Glutamatergic neuron (in vitro differentiated cells): ENCODE data around the gene QKI. TPM values are rescaled to one million over a fixed set of nuclear protein-coding genes. Genes with fewer than 3 reads are reported as not detected.
"Not testable (repeated sequence)": the region's sequence is repeated elsewhere in the genome, so short reads cannot be mapped to it uniquely, and the experiment has no call there.

ENCODE experiments used
- DNase-seq: peaks from one replicate; pipeline ENCODE4 v3.0.0; 2022
- H3K27ac Mint-ChIP-seq: one replicate; pipeline ENCODE4 v1.8.0; 2020; ENCODE audit warnings: mild to moderate bottlenecking, mixed read lengths, inconsistent platforms; ENCODE audit not compliant: unreplicated experiment
- H3K27me3 Mint-ChIP-seq: one replicate; pipeline ENCODE4 v1.8.0; 2020; ENCODE audit warnings: mild to moderate bottlenecking, moderate library complexity, mixed read lengths, inconsistent platforms; ENCODE audit not compliant: unreplicated experiment
- H3K36me3 Mint-ChIP-seq: one replicate; pipeline ENCODE4 v1.8.0; 2020; ENCODE audit warnings: mild to moderate bottlenecking, mixed read lengths, inconsistent platforms; ENCODE audit not compliant: unreplicated experiment
- H3K4me1 Mint-ChIP-seq: one replicate; pipeline ENCODE4 v1.8.0; 2020; ENCODE audit warnings: mild to moderate bottlenecking, low read depth, mixed read lengths, inconsistent platforms; ENCODE audit not compliant: unreplicated experiment
- H3K4me3 Mint-ChIP-seq: one replicate; pipeline ENCODE4 v1.8.0; 2020; ENCODE audit warnings: mild to moderate bottlenecking, mixed read lengths, inconsistent platforms; ENCODE audit not compliant: unreplicated experiment
- H3K9me3 Mint-ChIP-seq: one replicate; pipeline ENCODE4 v1.8.0; 2020; ENCODE audit warnings: mild to moderate bottlenecking, moderate library complexity, mixed read lengths, inconsistent platforms; ENCODE audit not compliant: unreplicated experiment
- CTCF ChIP-seq: fragments of 200-600 bp; sonication (generic); IDR thresholded peaks from one replicate; pipeline ENCODE4 v1.5.0; 2021; ENCODE audit not compliant: partially characterized antibody, unreplicated experiment
- total RNA-seq: library from RNA; stranded (reverse); fragmentation: NEBNext Ultra II Directional; extraction: Animal tissue kit (Norgen Biotek cat#: 25700); gene quantifications from one replicate; pipeline ENCODE4 v1.2.1, GENCODE V29; 2021; ENCODE audit not compliant: unreplicated experiment

Gene QKI
- total RNA-seq, 1 donor from 2014 or later, result 50.5 TPM

GRCh38 chr6:163383912-163384311, 30.6 kb upstream of the QKI start:
- no peak for DNase-seq
- peaks cover 1% of the 10 kb centered on the region for H3K9me3 Mint-ChIP-seq
- no peak overlapping the region for H3K27ac Mint-ChIP-seq
- no peak overlapping the region for H3K4me3 Mint-ChIP-seq
- H3K36me3 Mint-ChIP-seq, result no peaks in the 10 kb centered on the region
- H3K27me3 Mint-ChIP-seq, result peaks cover 2% of the 10 kb centered on the region
- TF ChIP-seq CTCF, result no peak
- no peaks in the 10 kb centered on the region for H3K4me1 Mint-ChIP-seq

- no peaks in the 10 kb centered on the region for H3K4me1 Mint-ChIP-seq
- no peak overlapping the region for H3K27ac Mint-ChIP-seq
- no peak for DNase-seq
- H3K4me3 Mint-ChIP-seq, result no peak overlapping the region
- no peak for TF ChIP-seq CTCF
- no peaks in the 10 kb centered on the region for H3K36me3 Mint-ChIP-seq
- peaks cover 1% of the 10 kb centered on the region for H3K9me3 Mint-ChIP-seq
- peaks cover 2% of the 10 kb centered on the region for H3K27me3 Mint-ChIP-seq
Measured at GRCh38 chr6:163384510-163384909, 30.0 kb upstream of the QKI start.

- not testable (repeated sequence) for H3K4me3 Mint-ChIP-seq, H3K36me3 Mint-ChIP-seq, H3K4me1 Mint-ChIP-seq, DNase-seq, H3K27me3 Mint-ChIP-seq, H3K9me3 Mint-ChIP-seq, H3K27ac Mint-ChIP-seq
Measured at GRCh38 chr6:163385503-163385902, 29.0 kb upstream of the QKI start.

GRCh38 chr6:163386329-163386908, 28.1 kb upstream of the QKI start:
- DNase-seq, result no peak
- TF ChIP-seq CTCF, result no peak
- H3K4me3 Mint-ChIP-seq, result no peak overlapping the region
- H3K9me3 Mint-ChIP-seq, result no peaks in the 10 kb centered on the region
- H3K36me3 Mint-ChIP-seq, result no peaks in the 10 kb centered on the region
- H3K27ac Mint-ChIP-seq, result no peak overlapping the region
- no peaks in the 10 kb centered on the region for H3K4me1 Mint-ChIP-seq
- H3K27me3 Mint-ChIP-seq, result peaks cover 4% of the 10 kb centered on the region

GRCh38 chr6:163387317-163387716, 27.2 kb upstream of the QKI start:
- H3K27ac Mint-ChIP-seq, result no peak overlapping the region
- no peak for TF ChIP-seq CTCF
- H3K36me3 Mint-ChIP-seq, result no peaks in the 10 kb centered on the region
- no peaks in the 10 kb centered on the region for H3K9me3 Mint-ChIP-seq
- no peak overlapping the region for H3K4me3 Mint-ChIP-seq
- peaks cover 4% of the 10 kb centered on the region for H3K27me3 Mint-ChIP-seq
- DNase-seq, result no peak
- H3K4me1 Mint-ChIP-seq, result peaks cover 3% of the 10 kb centered on the region
